ENCODE data around the gene MEAK7.

Gene MEAK7, protein sequence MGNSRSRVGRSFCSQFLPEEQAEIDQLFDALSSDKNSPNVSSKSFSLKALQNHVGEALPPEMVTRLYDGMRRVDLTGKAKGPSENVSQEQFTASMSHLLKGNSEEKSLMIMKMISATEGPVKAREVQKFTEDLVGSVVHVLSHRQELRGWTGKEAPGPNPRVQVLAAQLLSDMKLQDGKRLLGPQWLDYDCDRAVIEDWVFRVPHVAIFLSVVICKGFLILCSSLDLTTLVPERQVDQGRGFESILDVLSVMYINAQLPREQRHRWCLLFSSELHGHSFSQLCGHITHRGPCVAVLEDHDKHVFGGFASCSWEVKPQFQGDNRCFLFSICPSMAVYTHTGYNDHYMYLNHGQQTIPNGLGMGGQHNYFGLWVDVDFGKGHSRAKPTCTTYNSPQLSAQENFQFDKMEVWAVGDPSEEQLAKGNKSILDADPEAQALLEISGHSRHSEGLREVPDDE

DNA sequence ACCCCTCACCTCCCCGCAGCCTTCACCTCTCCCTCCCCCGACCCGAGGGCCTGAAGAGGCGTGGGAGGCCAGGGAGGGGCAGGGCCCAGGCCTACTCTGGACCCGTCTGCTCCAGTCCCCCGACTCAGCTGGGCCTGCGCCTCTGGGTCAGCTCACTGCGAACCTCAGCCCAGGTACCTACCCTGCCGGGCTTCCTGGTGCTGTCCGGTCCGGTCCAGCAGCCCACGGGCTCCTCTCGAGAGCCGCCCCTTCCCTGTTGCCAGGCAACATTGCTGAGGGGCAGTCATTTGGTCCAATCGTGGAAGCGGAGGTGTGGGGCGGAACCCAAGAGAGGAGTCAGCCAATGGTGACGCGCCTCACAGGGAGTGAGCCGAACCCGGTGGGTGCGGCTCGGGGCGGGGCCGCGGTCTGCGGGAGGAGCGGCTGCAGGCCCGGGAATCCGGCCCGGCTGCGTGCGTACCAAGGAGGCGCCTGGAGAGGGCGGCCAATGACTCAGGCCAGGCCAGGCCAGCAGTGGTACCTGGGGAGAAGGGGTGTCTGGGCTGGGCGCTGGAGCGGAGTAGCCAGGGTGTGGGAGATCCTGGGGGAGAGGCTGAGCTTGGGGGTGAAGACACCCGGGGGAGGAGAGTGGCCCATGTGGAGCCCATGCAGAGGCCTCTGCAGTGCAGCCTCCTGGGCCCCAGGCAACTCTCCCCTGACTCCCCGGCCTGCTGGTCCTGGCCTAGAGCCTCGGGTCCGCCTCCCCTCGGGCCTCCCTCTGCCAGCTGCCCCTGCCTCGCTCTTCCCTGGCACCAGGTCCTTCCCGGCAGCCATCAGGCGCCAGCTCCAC is at the start of gene MEAK7:
MEAK7 (minus strand) TSS at position 240 of the 829 bp plus-strand sequence. CDS start 6,573 bp downstream, outside the sequence.
- peaks cover 5% of the 10 kb centered on the region for H3K4me1 ChIP-seq (ENCODE audit: control insufficient read depth, low read depth, low read length)
- H3K27ac ChIP-seq (ENCODE audit: low read length), result no peak within 1 kb of the TSS

DNA sequence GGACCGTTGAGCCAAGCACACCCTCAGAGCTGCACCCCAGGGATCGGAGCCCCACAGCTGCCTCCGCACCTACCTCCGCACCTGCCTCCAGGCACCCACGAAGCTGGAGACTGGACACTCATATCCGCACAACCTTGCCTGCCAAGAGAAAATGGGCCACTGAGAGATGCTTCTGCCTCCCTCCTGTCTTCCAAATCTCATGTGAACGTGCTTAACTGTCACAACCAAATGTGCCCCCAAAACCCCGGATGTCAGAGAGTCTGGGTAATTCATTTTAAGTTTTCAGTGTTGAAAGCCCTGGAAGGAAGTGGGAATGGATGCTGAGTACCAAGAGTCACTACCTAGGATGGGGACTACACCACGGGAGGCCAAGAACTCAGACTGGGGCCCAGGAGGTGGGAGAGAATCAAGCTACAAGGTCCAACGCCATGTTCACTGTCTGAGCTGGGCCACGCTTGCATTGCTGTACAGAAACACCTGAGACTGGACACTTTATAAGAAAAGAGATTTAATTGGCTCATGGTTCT is 49.5 kb upstream of the MEAK7 start:
- Histone ChIP-seq H3K27me3 (ENCODE audit: control insufficient read depth, insufficient read depth, low read length) (no peaks in the 10 kb centered on the region), H3K36me3 (ENCODE audit: control insufficient read depth, low read depth, low read length) (no peaks in the 10 kb centered on the region), H3K4me3 (ENCODE audit: low read length) (no peak overlapping the region), H3K27ac (ENCODE audit: low read length) (no peak overlapping the region), H3K9ac (ENCODE audit: low read length) (no peak overlapping the region), H3K4me1 (ENCODE audit: control insufficient read depth, low read depth, low read length) (peaks cover 10% of the 10 kb centered on the region), H3K9me3 (ENCODE audit: control insufficient read depth, low read depth, low read length) (no peaks in the 10 kb centered on the region)

More for the DNA sequence above, at the start of gene MEAK7:
- Histone ChIP-seq H3K27me3 (ENCODE audit: control insufficient read depth, insufficient read depth, low read length) (no peaks in the 10 kb centered on the region), H3K9me3 (ENCODE audit: control insufficient read depth, low read depth, low read length) (no peaks in the 10 kb centered on the region), H3K4me3 (ENCODE audit: low read length) (peak within 1 kb of the TSS; percentile 88), H3K9ac (ENCODE audit: low read length) (peak within 1 kb of the TSS; percentile 59), H3K36me3 (ENCODE audit: control insufficient read depth, low read depth, low read length) (no peaks in the 10 kb centered on the region)

GRCh38 chr16:84552135-84552534 is 47.7 kb upstream of the MEAK7 start:
- Histone ChIP-seq H3K9me3 (ENCODE audit: control insufficient read depth, low read depth, low read length) (no peaks in the 10 kb centered on the region), H3K4me1 (ENCODE audit: control insufficient read depth, low read depth, low read length) (peaks cover 14% of the 10 kb centered on the region), H3K36me3 (ENCODE audit: control insufficient read depth, low read depth, low read length) (no peaks in the 10 kb centered on the region), H3K9ac (ENCODE audit: low read length) (no peak overlapping the region), H3K27ac (ENCODE audit: low read length) (no peak overlapping the region), H3K4me3 (ENCODE audit: low read length) (no peak overlapping the region), H3K27me3 (ENCODE audit: control insufficient read depth, insufficient read depth, low read length) (no peaks in the 10 kb centered on the region)

DNA sequence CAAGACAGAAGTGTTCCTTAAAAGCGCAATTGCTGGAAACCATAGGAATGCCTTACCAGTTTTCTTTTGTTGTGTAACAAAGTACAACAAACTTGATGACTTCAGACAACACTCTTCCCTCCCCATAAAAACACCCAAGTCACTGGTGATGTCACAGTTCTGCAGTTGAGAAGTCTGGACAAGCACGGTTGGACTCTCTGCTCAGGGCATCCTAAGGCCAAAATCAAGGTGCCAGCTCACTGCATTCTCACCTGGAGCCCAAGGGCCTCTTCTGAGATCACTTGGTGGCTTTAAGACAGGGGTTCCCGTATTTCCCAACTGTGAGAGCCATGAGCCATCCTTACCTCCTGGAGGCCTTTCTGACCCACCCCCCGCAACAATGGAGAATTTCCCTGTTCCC is 45.6 kb upstream of the MEAK7 start:
- H3K9ac ChIP-seq (ENCODE audit: low read length), result no peak overlapping the region
- H3K27me3 ChIP-seq (ENCODE audit: control insufficient read depth, insufficient read depth, low read length), result no peaks in the 10 kb centered on the region
- no peaks in the 10 kb centered on the region for H3K36me3 ChIP-seq (ENCODE audit: control insufficient read depth, low read depth, low read length)
- H3K4me1 ChIP-seq (ENCODE audit: control insufficient read depth, low read depth, low read length), result peaks cover 11% of the 10 kb centered on the region
- H3K27ac ChIP-seq (ENCODE audit: low read length), result no peak overlapping the region
- H3K9me3 ChIP-seq (ENCODE audit: control insufficient read depth, low read depth, low read length), result no peaks in the 10 kb centered on the region
- H3K4me3 ChIP-seq (ENCODE audit: low read length), result no peak overlapping the region

DNA sequence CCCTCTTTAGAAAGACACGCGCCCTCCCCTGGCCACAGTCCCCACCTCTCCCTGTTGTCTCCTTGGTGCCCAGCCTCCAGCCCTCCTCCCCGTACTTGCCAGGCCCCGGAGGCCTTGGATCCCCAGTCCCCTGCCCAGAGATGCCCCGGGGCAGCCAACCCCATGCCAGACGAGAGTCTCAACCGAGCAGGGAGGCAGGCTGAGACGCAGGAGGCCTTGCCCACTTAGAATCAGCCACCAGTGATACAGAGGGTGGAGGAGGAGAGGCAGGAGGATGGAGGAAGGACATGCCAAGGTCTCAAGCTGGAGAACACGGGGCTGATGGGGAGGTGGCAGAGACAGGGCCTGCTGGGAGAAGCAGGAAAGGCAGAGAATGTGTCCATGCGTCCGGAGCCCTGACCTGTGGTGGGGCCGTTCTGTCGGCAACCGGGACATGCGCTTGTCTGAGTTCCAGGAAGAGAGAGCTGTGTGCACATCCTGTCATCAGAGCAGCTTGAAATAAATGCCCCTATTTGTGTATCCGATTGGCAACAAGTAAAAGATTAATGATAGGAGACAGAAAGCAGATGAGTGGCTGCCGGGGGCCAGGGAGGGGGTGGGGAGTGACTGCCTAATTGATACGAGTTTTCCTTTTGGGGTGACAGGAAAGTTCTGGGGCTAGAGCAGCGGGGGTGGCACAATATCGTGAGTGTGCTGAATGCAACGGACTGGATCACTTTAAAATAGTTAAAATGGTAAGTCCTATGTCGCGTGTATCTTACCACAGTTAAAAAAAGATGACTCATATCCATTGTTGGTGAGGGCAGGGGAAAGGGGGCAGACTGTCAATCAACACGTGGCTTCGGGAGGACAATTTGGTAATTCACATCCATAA is 44.7 kb upstream of the MEAK7 start:
- H3K4me3 ChIP-seq (ENCODE audit: low read length), result no peak overlapping the region
- no peaks in the 10 kb centered on the region for H3K9me3 ChIP-seq (ENCODE audit: control insufficient read depth, low read depth, low read length)
- no peak overlapping the region for H3K27ac ChIP-seq (ENCODE audit: low read length)
- H3K4me1 ChIP-seq (ENCODE audit: control insufficient read depth, low read depth, low read length), result peaks cover 11% of the 10 kb centered on the region
- no peak overlapping the region for H3K9ac ChIP-seq (ENCODE audit: low read length)
- H3K27me3 ChIP-seq (ENCODE audit: control insufficient read depth, insufficient read depth, low read length), result no peaks in the 10 kb centered on the region
- H3K36me3 ChIP-seq (ENCODE audit: control insufficient read depth, low read depth, low read length), result no peaks in the 10 kb centered on the region

DNA sequence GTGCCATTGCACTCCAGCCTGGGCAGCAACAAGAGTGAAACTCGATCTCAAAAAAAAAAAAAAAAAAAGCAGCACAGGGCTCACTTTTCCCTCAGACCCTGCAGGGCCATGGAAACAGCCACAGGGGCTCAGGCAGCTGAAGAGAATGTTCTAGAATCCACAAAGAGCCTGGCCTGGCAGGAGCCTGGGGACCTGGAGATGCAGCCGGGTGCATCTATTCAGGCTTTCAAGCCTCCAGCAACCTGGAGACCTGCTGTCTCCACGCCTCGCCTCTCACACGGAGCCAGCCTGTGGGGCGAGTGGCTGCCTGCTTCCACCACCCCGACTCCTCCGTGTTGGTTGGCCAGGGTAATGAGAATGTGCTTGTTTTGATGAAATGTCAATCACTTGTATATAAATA is 44.0 kb upstream of the MEAK7 start:
- no peak overlapping the region for H3K9ac ChIP-seq (ENCODE audit: low read length)
- no peaks in the 10 kb centered on the region for H3K36me3 ChIP-seq (ENCODE audit: control insufficient read depth, low read depth, low read length)
- no peaks in the 10 kb centered on the region for H3K27me3 ChIP-seq (ENCODE audit: control insufficient read depth, insufficient read depth, low read length)
- peaks cover 11% of the 10 kb centered on the region for H3K4me1 ChIP-seq (ENCODE audit: control insufficient read depth, low read depth, low read length)
- no peak overlapping the region for H3K27ac ChIP-seq (ENCODE audit: low read length)
- no peak overlapping the region for H3K4me3 ChIP-seq (ENCODE audit: low read length)
- no peaks in the 10 kb centered on the region for H3K9me3 ChIP-seq (ENCODE audit: control insufficient read depth, low read depth, low read length)

GRCh38 chr16:84547546-84548061 is 43.1 kb upstream of the MEAK7 start:
- no peaks in the 10 kb centered on the region for H3K36me3 ChIP-seq (ENCODE audit: control insufficient read depth, low read depth, low read length)
- H3K27me3 ChIP-seq (ENCODE audit: control insufficient read depth, insufficient read depth, low read length), result no peaks in the 10 kb centered on the region
- H3K27ac ChIP-seq (ENCODE audit: low read length), result no peak overlapping the region
- no peak overlapping the region for H3K9ac ChIP-seq (ENCODE audit: low read length)
- peaks cover 11% of the 10 kb centered on the region for H3K4me1 ChIP-seq (ENCODE audit: control insufficient read depth, low read depth, low read length)
- no peak overlapping the region for H3K4me3 ChIP-seq (ENCODE audit: low read length)
- no peaks in the 10 kb centered on the region for H3K9me3 ChIP-seq (ENCODE audit: control insufficient read depth, low read depth, low read length)

- H3K36me3 ChIP-seq (ENCODE audit: control insufficient read depth, low read depth, low read length), result no peaks in the 10 kb centered on the region
- H3K4me1 ChIP-seq (ENCODE audit: control insufficient read depth, low read depth, low read length), result peaks cover 11% of the 10 kb centered on the region
- H3K27me3 ChIP-seq (ENCODE audit: control insufficient read depth, insufficient read depth, low read length), result no peaks in the 10 kb centered on the region
- no peak overlapping the region for H3K9ac ChIP-seq (ENCODE audit: low read length)
- H3K4me3 ChIP-seq (ENCODE audit: low read length), result no peak overlapping the region
- no peak overlapping the region for H3K27ac ChIP-seq (ENCODE audit: low read length)
- no peaks in the 10 kb centered on the region for H3K9me3 ChIP-seq (ENCODE audit: control insufficient read depth, low read depth, low read length)
Observed at GRCh38 chr16:84546669-84547545, 42.4 kb upstream of the MEAK7 start.

DNA sequence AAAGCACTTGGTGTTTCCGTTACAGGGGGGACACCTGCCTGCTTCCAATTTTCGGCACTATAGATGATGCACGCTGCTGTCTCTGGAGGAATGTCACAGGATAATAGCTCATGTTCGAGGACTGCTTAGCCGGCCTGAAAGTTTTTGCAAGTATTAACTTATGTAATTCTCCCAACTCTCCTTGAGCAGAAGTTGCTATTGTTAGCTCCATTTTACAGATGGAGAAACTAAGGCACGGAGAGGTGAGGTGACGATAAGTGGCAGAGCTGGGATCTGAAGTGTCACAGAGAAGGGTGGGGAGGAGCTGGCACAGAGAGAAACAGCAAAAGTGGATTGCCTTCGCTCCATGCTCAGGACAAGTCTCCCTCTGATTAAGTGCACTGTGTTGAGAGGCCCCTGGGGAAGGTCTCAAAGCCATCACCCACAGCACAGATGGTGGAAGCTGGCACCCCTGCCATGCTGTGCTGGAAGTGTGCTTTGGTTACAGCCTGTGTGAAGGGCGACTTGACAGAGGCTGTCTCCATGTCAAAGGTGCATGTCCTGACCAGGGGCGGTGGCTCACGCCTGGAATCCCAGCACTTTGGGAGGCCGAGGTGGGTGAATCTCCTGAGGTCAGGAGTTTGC is 40.8 kb upstream of the MEAK7 start:
- Histone ChIP-seq H3K4me3 (ENCODE audit: low read length) (no peak overlapping the region), H3K9ac (ENCODE audit: low read length) (no peak overlapping the region), H3K27ac (ENCODE audit: low read length) (no peak overlapping the region), H3K36me3 (ENCODE audit: control insufficient read depth, low read depth, low read length) (no peaks in the 10 kb centered on the region), H3K9me3 (ENCODE audit: control insufficient read depth, low read depth, low read length) (no peaks in the 10 kb centered on the region), H3K4me1 (ENCODE audit: control insufficient read depth, low read depth, low read length) (peaks cover 11% of the 10 kb centered on the region), H3K27me3 (ENCODE audit: control insufficient read depth, insufficient read depth, low read length) (no peaks in the 10 kb centered on the region)
